Endometrial microvascular endothelial cells (primary cell): ENCODE measurements around the gene MIEF2. TPM values are rescaled to one million over a fixed set of nuclear protein-coding genes. Genes with fewer than 3 reads are reported as not detected.
"Not testable (repeated sequence)": the region's sequence is repeated elsewhere in the genome, so short reads cannot be mapped to it uniquely, and the experiment has no call there.

ENCODE experiments used
- in situ Hi-C: cut with HindIII; loops from 2 replicates; pipeline ENCODE4 v1.10.0; 2017; ENCODE audit warnings: low sequenced_read_pairs, low pct_unique_long_range_greater_than_20kb; ENCODE audit errors: inconsistent ontology term
- total RNA-seq: library from RNA; depleted of rRNA; stranded (reverse); fragments of >200 nt; gene quantifications from one replicate; pipeline ENCODE4 v1.2.3, GENCODE V29; 2015; ENCODE audit errors: inconsistent ontology term

MIEF2 gene
- total RNA-seq, 1 donor from 2014 or later, result 9.8 TPM

- in situ Hi-C loops, result no loop called here
Measured at GRCh38 chr17:18270046-18270931, 9.8 kb downstream of the MIEF2 start.

DNA sequence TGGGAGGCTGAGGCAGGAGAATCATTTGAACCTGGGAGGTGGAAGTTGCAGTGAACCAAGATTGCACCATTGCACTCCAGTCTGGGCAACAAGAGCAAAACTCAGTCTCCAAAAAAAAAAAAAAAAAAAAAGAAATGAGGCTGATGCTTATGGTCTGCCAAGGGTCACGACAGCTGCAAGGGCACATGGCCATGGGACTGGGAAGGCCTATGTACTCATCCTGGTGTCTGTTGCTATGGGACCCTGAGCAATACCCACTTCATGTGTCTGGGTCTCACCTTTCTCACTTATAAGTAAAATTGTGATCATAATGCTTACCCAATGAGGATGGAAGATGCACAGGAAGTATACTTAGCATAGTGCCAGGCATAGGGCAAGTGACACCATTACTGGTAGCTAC is 16.6 kb downstream of the MIEF2 start:
- in situ Hi-C loops, result no loop called here

DNA sequence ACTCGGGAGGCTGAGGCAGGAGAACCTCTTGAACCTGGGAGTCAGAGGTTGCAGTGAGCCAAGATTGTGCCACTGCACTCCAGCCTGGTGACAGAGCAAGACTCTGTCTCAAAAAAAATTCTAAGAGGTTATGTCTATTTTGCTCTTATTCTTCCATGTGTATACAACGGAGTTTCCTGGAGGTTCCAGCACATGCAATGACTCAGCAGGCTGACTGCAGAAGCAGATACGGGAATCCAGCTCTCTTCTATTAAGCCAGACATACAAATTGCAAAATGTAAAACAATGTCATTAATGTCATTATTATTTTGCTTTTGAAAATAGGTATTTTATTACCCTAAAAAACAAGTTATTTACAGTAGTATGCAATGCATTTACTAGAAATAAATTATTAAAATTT is 18.4 kb downstream of the MIEF2 start:
- in situ Hi-C loops, result no loop called here

- in situ Hi-C loops, result no loop called here
Measured at GRCh38 chr17:18280249-18280648, 19.8 kb downstream of the MIEF2 start.

GRCh38 chr17:18280766-18281371 is 20.4 kb downstream of the MIEF2 start:
- in situ Hi-C loops, result no loop called here

- in situ Hi-C loops, result no loop called here
Measured at GRCh38 chr17:18281788-18282187, 21.3 kb downstream of the MIEF2 start.

DNA sequence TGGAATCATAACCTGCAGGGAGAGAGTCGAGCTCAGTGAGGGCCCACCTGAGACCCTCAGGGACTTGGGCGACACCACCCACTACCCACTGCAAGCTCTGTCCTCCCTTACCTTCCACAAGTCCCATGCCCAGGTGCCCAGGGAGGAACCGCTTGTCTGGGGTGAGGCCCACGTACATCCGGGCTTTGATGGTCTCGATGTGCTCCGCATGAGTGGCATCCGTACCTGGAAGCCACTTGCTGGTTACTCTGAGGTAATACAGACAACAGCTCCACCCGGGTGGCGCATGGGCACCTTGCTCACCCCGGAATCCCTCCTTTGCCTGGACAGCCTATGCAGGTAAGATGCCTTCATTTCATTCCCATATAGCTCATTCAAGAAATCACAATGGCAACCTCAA is 24.8 kb downstream of the MIEF2 start:
- in situ Hi-C loops, result no loop called here

DNA sequence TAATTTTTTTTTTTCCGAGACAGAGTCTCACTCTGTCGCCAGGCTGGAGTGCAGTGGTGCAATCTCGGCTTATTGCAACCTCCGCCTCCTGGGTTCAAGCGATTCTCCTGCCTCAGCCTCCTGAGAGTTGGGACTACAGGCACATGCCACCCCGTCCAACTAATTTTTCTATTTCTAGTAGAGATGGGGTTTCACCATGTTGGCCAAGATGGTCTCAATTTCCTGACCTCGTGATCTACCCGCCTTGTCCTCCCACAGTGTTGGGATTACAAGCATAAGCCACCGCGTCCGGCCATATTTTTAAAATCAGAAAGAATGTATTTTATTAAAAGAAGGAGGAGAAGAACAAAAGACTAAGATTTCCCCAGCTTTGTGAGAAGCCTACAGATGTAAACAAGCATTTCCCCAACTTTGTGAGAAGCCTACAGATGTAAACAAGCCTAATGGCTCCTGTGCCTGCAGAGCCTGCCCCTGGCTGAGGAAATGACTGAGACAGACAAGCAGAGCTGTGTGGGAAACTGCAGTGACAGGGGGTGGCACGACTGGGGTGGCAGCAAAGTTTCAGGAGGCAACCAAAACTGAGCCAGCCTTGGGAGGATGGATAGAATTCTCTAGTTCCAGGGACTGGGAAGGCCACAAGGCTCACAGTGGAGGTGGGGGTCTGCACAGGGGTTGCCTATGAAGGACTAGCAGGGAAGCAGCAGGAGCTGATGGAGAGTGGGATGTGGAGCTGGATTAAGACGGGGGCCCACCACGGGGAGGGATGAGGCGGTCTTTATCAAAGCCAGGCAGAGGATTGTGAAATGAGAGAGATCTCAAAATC is 31.5 kb downstream of the MIEF2 start:
- in situ Hi-C loops, result no loop called here

DNA sequence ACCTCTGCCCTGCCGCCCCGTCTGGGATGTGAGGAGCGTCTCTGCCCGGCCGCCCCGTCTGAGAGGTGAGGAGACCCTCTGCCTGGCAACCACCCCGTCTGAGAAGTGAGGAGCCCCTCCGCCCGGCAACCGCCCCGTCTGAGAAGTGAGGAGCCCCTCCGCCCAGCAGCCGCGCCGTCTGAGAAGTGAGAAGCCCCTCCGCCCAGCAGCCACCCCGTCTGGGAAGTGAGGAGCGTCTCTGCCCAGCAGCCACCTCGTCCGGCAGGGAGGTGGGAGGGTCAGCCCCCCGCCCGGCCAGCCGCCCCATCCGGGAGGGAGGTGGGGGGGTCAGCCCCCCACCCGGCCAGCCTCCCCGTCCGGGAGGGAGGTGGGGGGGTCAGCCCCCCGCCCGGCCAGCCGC is 37.6 kb downstream of the MIEF2 start:
- in situ Hi-C loops, result not testable (repeated sequence)

- in situ Hi-C loops, result no loop called here
Measured at GRCh38 chr17:18300725-18301480, 40.4 kb downstream of the MIEF2 start.

DNA sequence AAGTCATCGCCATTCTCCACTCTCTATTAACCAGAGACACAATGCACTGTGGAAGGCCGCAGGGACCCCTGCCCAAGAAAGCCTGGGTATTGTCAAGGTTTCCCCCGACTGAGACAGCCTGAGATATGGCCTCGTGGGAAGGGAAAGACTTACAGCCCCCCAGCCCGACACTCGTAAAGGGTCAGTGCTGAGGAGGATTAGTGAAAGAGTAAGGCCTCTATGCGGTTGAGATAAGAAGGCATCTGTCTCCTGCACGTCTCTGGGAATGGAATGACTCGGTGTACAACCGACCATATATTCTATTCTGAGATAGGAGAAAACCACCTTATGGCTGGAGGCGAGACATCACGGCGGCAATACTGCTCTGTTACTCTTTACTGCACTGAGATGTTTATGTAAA is 42.7 kb downstream of the MIEF2 start:
- in situ Hi-C loops, result not testable (repeated sequence)

DNA sequence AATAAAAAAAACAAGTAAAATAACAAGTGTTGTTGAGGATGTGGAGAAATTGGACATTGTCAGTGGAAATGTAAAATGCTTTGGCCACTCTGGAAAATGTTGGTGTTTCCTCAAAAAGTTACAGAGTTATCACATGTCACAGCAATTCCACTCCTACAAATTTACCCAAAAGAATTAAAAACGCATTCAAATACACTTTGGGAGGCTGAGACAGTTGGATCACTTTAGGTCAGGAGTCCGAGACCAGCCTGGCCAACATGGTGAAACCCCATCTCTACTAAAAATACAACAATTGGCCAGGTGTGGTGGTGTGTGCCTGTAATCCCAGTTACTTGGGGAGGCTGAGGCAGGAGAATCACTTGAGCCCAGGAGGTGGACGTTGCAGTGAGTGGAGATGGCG is 48.7 kb downstream of the MIEF2 start:
- in situ Hi-C loops, result no loop called here

DNA sequence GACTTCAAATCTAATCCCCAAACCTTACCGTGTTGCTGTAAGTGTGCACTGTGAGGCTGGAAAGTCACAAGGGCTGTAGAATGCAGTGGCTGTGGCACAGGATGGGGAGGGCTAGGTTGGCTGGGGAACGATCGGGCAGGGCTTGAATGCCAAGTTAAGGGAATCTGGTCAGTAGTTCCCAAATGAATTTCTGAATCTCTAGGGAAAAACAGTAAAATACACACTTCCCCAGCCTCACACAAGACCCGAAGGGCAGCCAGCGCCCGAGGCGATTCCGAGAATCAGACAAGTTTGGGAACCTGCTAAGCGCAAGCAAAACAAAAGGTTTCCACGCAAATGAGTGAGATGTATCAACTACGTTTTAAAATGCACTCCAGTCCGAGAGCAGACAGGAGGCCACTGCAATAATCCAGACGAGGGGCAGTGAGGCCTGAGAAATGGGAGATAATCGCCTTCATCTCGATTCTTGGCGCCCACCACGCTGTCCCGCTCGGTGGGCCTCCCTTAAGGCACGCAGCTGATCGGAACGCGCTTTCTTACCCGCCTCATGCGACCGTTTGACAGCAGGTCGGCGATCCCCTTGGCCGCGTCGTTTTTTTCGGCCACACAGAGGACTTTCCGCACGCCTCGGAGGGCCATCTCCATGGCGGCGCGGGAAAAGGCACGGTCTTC is 53.7 kb downstream of the MIEF2 start:
- in situ Hi-C loops, result no loop called here

DNA sequence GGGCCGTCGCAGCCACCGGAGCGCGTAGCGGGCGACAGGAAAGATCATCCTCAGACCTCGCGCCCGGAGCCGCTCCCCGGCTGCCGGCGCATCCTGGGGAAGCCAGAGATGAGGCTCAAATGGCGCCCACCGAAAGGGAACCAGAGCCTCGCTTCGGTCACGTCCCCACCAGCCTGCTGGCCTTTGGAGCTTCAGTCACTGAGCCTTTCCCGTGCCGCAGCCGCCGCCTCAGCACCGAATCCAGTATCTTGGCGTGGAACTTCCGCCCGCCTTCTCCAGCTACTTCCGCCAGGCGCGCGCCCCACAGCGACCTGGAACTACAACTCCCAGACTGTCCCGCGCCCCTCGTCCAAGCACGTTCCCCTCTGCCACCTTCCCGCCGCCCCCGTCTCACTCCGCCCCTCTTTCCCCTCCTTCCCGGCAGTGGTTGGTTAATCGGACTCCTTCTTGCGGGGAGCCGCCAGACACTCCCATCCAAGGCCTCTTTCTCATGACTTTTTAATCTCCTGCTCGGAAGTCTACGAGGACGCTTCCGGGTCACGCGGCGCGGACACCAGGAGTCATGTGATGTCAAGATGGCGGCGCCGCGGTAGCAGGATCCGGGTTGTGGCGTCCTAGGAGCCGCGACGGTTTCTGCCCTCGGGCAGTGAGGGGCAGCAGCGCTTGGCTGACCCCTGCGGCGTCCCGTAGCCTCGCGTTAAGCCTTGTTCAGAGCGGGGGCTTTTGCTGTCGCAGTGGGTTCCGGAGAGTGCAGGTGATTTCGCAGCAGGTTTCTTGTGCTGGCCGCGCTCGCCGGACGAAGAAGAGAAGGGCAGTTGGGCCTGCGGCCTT is 54.5 kb downstream of the MIEF2 start, which contains the start of the genes SMCR8 and TOP3A:
SMCR8 (plus strand) TSS at position 563 of the 831 bp plus-strand sequence. CDS start 497 bp downstream, outside the sequence.
TOP3A (minus strand) TSS at position 264 of the 831 bp plus-strand sequence; CDS start at position 48, 216 bp downstream.
- in situ Hi-C loops, result no loop called here

- in situ Hi-C loops, result no loop called here
Measured at GRCh38 chr17:18315562-18315922, 55.1 kb downstream of the MIEF2 start.

DNA sequence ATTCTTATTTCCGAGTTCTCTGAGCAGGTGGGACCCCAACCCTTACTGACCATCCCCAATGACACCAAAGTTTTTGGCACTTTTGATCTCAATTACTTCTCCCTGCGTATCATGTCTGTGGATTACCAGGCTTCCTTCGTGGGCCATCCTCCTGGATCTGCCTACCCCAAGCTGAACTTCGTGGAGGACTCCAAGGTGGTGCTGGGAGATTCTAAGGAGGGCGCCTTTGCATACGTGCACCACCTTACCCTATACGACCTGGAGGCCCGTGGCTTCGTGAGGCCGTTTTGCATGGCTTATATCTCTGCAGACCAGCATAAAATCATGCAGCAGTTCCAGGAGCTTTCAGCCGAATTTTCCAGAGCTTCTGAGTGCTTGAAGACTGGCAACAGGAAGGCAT is 55.5 kb downstream of the MIEF2 start:
- in situ Hi-C loops, result no loop called here
